IPS DF 19.7 (cell line): Measurements from ENCODE around the gene SLC12A8.

Source experiments
- DNase-seq: peaks from one replicate; pipeline ENCODE4 v3.0.0-alpha.2; 2013; ENCODE audit warnings: low read depth, low spot score

SLC12A8 gene

DNA sequence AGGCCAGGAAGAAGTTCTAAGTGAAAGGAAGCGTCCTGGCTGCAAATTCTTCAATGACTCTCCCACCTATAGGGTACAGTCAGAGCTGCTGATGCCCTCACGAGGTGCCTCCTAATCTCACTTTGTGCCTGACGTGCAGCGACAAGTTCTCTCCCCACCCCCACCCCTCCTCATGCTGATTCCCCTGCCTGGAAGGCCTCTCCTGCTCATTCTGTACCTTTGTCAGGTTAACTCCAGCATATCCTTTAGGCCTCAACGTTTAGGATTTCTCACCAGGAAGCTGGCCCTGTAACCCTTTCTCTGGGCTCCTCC is 25.0 kb downstream of the SLC12A8 start:
- DNase-seq, result no peak

DNA sequence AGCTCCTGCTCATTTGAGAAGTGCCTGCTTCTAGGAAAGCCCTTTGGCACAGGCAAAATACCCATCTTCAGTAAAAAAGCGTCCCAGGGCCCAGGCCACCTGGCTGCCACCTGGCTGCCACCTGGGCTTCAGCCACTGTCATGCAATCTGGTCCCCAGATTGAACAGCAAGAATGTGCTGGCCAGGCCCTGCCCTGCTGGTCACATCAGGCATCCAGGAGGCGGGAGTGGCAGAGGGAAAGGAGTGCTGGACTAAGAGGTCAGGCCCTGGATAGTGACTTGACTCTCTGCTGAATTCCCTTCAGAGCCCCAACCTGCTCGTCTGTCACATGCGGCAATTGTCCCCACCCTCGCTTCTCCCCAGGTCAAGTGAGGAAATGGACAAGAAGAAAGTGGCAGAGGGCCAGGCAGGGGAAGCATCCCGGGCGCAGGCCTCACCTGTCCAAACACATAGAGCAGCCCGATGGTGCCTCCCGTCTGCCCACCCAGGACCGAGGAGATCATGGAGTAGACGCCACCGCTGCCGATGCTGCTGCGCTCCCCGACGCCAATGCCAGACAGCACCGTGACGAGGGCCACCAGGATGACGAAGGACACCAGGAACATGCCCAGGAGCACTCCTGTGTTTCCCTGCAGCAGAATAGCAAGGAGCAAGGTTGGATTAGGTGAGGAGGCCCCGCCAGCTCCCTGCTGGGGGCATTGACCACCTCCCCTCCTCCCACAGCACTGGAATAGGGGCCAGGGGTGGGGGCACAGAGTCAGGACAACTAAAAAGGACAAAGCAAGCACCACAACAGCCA is 25.5 kb downstream of the SLC12A8 start:
- DNase-seq, result no peak

DNA sequence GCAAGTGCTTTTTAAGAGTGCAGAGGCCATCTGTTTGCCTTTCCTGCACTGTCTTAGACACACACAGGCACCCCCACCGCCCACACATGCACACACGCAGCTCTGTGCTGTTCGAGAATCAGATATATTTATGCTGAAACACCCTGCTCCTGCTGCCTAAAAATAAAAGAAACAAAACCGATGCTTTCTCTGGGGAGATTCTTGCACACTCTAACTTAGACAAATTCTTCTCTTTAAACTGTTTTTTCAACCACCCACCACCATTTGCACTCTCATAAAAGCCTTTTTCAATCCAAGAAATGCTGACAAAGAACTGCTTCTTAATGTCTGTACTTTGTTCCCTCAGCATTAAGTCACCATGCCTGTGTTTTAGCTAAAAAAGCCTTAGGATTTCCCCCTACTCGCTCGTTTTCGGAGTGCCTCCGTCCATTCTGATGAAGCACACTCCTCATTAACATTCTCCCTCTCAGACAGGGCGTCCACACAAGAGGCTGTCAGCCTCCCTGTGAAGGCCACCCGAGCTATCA is 26.2 kb downstream of the SLC12A8 start:
- DNase-seq, result no peak

DNA sequence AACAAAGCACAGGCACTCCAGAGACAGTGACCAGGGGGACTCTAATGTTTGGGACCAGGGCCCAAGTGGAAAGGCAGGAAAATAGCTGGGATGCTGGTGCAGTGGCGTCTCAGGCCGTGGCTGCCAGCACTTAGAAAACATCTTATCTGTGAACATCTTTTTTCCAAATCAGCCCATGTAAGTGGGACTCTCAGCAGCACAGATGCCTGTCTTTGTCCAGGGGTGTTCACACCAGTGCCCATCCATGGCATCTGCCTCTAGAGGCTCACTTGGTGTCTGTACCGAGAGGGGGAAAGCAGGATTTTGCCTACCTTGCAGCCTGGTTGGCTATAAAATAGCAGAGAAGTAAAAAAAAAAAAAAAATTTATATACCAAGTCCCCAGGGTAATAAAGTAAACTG is 26.7 kb downstream of the SLC12A8 start:
- DNase-seq, result no peak

DNA sequence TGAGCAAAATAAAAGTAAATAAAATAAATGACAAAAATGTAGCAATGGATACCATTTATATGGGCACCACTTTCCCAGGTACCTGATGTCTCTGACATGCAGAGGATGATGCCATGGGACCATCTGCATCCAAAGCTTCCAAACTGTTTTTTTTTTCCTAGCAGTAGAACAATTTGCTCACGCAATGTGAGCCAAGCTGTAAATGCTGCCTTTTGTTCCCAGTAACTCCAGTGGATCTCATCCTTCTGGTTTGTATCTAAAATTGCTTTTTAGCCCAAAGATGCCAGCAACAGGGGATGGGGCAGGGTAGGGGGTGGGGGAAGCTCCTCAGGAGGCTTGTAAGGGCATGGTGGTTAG is 32.7 kb downstream of the SLC12A8 start:
- DNase-seq, result no peak

DNA sequence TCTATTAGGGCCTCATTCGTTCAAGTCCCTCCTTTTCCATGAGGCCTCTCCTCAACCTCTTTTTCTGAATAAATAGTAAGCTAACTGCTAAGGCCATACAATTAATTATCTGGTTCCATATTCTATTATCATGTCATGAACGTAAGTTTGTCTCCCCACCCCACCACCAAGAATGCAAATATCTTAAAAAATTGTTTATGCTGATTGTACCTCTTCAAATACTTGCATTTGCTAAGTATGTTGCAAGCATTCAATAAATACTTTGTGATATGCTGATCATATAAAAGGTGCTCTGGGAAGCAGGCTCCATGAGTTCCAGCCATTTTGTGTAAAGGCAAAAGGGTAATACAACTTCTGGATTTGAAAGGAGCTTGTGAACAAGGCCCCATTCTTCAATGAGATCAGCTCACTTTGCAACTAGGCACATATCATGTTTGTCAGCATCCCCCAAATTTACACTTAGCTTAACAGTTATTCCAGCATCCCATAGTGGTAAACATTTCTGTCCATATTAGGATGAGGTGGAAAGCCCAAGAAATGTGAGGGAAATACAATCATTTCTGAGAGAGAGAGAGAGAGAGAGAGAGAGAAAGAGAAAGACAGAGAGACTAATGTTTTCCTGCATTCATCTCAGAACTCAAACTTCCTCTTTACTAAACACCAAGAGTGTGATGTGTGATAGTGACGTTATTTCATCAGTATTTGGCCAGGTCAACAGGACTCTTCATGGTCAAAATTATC is 33.2 kb downstream of the SLC12A8 start:
- DNase-seq, result no peak

DNA sequence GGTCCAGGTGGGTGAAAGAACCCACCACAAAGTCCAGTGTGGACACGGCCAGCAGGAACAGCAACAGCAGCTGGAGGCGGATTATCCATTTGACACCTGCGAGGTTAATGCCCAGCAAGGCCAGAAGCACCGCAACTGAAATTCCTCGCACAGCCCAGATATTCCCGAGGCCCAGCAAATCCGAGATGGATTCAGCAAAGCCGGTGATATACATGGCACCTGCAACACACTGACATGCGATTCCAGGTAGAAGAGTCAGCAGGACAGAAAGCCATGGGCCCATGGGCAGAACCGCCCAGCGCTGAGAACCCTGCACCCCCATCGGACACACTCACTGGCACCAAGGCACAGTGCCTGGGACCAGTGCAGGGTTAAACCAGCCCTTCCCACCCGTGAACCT is 34.8 kb downstream of the SLC12A8 start:
- no peak for DNase-seq

DNA sequence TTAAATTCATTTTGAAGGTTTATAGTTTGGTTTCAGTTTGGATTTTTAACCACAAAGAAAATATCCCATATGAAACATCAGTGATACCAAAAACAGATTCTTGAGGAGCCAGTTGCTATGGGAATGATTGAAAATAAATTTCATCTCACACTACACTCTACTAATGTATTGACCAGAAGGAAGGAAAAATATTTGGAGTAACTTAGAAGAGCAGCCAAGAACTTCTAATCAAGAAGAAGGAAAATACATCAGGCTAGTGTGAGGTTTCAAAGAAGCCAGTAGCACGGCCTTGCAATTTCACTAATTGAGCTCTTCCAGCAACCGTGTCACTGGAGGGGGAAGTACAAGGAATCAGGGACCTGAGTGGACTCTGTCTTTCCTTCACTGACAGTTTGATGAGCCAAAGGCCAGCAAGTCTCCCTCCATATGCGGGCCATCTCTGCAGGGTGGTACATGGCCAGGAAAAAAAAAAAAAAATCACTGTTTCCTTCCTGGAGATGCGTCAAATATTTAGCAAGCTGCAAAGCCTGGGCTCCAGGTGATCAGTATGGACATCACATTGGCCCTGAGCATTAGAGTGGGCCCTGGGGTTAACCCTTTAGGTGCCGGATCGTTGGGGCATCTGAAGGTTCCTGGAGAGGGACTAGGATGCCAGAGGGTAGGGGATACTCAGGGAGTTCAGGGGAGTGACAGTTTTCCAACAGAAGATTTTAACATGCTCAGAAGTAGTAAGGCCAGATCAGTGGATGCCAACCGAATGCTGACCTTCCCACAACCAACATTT is 37.1 kb downstream of the SLC12A8 start:
- no peak for DNase-seq

DNA sequence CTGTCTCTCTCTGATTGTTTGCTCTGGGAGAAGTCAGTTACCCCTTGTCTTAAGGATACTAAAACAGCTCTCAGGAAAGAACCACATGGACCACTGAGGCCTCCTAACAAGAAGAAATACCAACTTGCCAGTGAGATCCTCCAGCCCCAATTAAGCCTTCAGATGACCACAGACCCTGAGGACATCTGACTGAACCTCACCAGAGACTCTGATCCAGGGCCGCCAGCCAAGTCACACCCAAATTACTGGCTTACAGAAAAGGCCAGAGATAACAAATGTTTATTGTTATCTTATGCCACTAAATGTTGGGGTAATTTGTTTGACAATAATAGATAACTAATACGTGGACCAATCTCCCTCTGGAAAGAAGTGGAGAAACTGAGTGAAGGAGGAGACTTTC is 40.2 kb downstream of the SLC12A8 start:
- no peak for DNase-seq

DNA sequence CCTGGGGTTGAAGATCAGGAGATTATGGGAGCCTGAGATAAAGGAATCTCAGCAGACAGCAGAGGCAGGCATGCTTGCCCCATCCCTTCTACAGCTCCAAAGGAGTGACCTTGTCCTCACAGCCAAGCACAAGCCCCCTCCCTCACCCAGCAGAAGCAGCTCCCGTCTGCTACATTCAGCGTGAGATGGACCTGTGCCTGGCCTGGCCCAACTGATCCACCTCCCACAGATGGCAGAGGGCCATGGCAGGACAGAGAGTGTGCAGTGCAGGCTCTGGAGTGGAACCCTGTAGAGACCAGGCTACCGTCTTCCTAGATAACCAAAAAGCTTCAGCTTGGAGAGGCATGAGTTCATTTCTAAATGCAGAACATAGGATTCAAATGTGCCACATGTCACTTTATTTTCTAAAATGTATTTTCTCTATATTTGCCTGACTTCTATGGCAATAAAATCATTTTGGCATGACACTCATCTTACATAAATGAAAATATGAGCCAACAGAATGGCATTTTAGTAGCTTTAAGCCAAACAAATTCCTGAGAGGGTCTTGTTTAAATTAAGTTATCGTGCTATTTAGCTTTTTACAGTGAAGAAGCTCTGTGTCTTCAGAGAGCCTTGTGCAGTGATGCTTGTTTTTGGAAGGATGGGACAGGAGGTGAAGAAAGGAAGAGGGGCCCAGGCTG is 43.7 kb downstream of the SLC12A8 start:
- no peak for DNase-seq

DNA sequence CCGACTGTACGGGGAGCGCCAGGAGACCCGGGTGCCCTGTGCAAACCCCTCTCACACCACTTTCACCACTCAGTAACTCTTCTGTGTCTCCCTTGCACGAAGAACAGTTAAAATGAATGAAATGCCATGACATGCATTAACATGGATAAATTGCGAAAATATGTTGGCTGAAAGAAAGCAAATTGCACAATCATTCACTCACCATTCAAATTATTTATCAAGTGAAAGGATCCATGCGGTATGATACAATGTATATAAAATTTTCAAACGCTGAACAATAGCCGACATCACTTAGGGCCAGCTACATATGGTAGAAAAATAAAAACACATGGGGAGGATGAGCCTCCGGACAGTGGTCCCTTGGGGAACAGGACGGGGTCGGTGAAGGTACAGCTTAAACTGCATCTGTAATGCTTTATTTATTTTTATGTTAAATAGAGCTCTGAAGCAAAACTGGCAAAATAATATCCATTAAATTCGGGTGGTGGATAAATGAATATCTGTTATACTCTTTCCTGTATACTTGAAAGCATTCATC is 45.9 kb downstream of the SLC12A8 start:
- DNase-seq, result no peak

DNA sequence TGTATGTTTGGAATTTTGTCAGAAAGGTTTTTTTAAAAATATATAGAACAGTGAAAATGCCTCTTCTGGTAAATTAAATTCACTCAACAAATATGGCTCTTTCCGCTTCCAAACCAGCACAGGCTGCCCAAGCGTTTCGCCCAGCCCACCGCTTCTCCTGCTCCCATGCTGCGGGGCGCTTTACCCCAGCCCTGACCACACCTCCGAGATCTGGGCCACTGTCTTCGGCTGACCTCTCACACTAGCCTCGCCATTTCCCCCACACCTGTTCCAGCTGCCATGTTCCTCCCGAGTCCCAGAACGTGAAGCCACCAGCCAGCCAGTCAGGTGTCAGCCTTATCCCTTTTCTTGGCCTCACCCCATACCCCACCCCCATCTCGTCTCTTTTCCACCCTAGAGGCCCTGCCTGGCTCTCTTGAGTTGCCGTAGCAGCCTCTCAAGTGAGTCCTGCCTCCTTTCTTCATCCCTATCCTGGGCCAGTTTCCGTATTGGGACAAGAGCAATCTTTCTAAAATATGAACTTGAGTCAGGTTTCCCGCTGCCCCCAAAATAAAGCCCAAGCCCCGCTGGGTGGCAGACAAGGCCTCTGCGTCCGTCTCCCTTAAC is 46.5 kb downstream of the SLC12A8 start:
- DNase-seq, result no peak

DNA sequence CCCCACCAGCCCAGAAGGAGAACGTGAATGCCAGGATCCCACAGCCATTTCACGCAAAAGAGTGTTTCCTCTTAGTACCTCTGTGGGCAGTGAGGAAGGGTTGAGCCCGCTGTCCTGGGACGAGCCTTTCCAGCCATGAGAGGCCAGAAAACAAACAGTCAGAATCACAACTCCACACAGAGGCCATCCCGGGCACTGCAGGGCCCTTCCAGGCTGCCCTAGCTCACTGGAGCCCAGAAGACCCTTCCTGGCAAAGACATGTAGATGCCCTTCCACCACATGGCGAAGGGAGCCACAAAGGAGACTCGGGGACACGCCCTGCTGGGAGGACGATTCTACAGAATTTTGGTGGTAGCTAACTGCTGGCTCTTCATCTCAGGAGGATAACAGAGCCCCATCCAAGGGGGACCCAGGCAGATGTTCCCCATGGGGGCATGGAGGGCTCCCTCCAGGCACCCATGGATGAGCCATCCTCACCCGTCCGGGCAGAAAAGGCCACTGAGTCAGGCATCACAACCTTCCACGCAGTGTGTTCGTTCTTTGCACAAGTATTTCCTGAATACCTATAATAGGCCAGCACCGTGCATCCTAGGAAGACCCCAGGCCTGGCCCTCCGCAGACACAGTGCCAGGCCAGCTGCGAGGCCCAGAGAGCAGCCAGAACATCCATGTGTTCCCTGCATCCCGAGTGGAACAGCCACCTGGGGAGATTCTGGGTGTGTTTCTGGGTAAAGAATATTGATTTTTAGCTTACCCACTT is 47.2 kb downstream of the SLC12A8 start:
- DNase-seq, result no peak

DNA sequence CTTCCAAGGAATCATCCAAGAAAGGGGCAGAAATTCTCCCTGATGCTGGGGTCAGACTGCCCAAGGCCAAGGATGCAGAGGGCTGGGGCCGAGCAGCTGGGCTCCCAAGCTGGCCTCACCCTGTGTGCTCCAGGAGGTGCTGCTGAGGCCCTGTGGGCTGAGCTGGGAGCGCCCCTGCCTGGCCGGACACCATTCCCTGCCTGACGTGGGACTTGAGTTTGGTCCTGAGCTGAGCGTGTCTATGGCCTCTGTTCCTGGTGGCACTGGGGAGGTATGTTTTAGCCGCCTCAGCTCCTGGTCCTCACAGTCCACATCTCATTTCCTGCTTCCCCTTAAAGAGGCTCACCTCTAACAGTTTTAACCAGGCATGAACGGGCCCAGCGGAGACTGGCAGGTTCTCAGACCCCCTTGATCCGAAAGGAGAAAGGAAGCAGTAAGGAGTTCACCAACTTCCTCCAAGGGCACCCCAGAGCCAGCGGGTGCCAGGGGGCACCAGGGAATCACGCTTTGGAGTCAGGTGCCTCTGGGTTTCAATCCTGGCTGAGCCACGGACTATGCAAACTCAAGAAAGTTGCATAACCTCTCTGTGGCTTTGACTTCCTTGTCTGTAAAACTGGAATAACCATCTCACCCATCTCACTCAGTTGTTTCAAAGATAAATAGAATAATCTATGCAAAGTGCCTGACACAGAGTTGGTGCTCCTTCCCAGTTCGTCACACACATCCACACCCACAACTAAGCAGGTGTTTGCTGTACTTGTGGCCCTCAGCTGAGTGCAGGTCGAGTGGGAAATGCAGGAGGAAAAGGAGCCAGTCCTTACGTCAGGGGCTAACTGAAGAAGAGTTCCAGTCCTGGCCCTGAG is 48.6 kb downstream of the SLC12A8 start:
- no peak for DNase-seq

DNA sequence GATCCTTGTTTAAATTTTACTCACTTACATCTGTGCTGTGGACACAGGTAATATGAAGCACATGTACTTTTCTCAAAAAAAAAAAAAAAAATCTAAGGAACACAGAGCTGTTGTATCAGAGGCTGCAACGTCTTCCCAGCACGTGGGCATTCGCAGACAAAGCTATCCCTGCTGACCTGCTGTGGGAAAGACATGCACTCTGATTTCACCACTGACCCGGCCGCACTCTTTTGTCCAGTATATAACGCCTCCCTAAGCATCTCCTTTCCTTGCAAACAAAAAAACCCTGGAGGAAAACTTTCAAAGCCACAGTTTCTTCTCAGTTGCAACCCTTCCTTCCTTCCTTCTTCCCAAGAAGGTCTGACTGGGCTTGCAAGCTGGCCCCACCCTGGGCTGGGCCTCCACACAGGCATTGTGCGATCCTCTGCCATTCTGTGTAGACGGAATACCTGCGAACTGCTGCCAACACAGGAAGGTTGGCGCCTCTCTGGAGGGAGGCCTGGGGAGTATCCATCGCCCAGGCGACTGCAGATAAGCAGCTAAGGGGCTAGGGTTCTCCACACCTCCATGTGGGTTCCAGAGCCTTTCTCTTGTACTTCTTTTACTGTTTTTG is 50.8 kb downstream of the SLC12A8 start:
- DNase-seq, result no peak

DNA sequence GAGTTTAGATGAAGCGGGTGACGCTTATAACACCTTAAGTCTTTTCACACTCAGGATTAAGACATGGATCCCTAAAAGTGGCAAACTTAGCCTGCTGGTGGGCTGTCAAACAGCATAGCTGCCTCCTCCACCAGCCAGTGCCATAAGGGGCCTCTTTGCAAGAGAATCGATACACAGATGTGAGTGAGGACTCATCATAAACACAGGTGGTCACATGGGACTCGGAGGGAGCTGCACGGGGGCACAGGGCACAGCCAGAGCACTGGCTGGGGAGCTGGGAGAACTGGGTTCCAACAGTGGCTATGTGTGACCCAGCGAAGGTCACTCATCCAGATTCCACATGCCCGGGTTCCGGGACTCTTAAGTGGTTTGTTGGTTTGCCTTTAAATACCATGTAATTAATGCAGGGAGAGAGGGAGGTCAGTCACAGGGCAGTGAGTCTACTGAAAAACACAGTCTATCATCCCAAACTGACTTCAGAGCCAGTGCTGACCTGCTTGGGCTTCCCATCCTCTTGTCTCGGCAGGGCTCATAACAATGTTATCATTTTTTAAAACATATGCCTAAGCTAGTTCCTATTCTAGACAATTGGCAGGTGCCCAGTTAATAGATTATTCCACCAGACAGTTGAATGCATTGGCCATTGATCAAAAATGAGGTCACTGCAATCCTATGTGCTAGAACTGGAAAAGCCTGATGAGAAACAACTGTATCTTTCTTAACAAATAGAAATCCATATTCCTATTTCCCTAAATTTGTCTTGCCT is 51.8 kb downstream of the SLC12A8 start:
- no peak for DNase-seq

DNA sequence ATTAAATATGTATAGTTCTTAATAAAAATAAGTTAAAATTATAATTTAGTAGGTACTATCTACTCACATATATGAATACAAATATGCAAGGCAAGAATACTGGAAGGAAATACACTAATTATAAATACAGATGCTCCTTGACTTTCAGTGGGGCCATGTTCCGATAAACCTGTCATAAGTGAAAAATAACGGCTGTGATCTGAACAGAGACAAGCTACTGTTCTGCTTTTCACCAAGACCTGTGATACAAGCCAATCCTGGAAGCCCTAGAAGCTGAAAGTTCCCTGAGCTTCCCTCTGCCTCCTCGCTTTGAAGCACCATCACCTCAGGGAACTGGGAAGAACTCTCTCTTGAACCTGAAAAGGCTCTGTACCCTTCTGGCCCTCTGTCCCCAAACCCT is 55.4 kb downstream of the SLC12A8 start:
- DNase-seq, result no peak

DNA sequence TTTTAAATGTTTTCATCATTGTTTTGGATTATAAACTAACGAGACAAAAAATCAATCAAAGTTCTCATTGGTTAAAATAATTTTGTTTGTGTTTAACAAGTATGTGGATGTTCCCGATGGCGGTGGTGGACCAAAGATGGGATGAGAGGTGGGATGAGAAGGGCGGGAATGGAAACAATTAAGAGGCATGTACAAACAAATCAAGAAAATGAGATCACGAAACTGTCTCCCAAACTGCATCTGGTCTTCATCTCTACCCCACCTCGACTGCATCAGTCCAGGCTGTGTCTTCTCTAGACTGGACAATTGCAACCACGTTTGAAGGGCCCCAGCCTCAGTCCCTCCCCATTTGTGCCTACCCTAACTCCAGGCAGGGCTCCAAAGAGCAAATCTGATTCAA is 56.1 kb downstream of the SLC12A8 start:
- DNase-seq, result no peak
